Measurements from ENCODE around the gene PTPRN2.

PTPRN2 gene

GRCh38 chr7:158362001-158362400 lies 225.6 kb downstream of the PTPRN2 start:
- Histone ChIP-seq H3K79me1 (ENCODE audit: low read length) (no peaks in the 10 kb centered on the region), H3K79me2 (ENCODE audit: control insufficient read depth, insufficient read depth, low read length) (no peaks in the 10 kb centered on the region), H3K4ac (ENCODE audit: low read depth, low read length) (no peak overlapping the region), H2BK5ac (ENCODE audit: low read length) (no peak overlapping the region), H3K18ac (ENCODE audit: low read length) (no peak overlapping the region), H3K27me3 (ENCODE audit: insufficient read depth, low read length, poor library complexity) (no peaks in the 10 kb centered on the region), H3K36me3 (ENCODE audit: control insufficient read depth, insufficient read depth, low read length) (no peaks in the 10 kb centered on the region), H3K27ac (ENCODE audit: low read depth, low read length) (no peak overlapping the region), H2BK120ac (ENCODE audit: low read depth, low read length) (no peak overlapping the region), H3K4me1 (ENCODE audit: control insufficient read depth, low read depth, low read length) (no peaks in the 10 kb centered on the region), H2AK5ac (ENCODE audit: low read length) (no peak overlapping the region), H3K4me3 (ENCODE audit: low read length) (no peak overlapping the region), H4K5ac (ENCODE audit: low read length) (no peak overlapping the region), H3K9ac (ENCODE audit: low read length) (no peak overlapping the region), H4K8ac (ENCODE audit: low read depth, low read length) (no peak overlapping the region), H2BK15ac (replicated peaks; ENCODE audit: low read depth) (no peak overlapping the region), H3K23ac (ENCODE audit: low read length) (no peak overlapping the region), H3K56ac (ENCODE audit: low read length) (no peak overlapping the region), H3K4me2 (ENCODE audit: low read length) (no peak overlapping the region)
- no CpG with 5 or more reads among the region's 8 CpGs for WGBS (ENCODE audit: extremely low coverage, insufficient coverage, low lambda C conversion rate)
- no peak for DNase-seq

- Histone ChIP-seq H2BK15ac (replicated peaks; ENCODE audit: low read depth) (no peak overlapping the region), H3K23ac (ENCODE audit: low read length) (no peak overlapping the region), H3K56ac (ENCODE audit: low read length) (no peak overlapping the region), H2BK120ac (ENCODE audit: low read depth, low read length) (no peak overlapping the region), H3K18ac (ENCODE audit: low read length) (no peak overlapping the region), H3K9ac (ENCODE audit: low read length) (no peak overlapping the region), H3K27me3 (ENCODE audit: insufficient read depth, low read length, poor library complexity) (no peaks in the 10 kb centered on the region), H3K4ac (ENCODE audit: low read depth, low read length) (no peak overlapping the region), H3K27ac (ENCODE audit: low read depth, low read length) (no peak overlapping the region), H3K4me3 (ENCODE audit: low read length) (no peak overlapping the region), H3K4me1 (ENCODE audit: control insufficient read depth, low read depth, low read length) (no peaks in the 10 kb centered on the region), H4K8ac (ENCODE audit: low read depth, low read length) (no peak overlapping the region), H3K79me1 (ENCODE audit: low read length) (no peaks in the 10 kb centered on the region), H2BK5ac (ENCODE audit: low read length) (no peak overlapping the region), H3K79me2 (ENCODE audit: control insufficient read depth, insufficient read depth, low read length) (no peaks in the 10 kb centered on the region), H3K36me3 (ENCODE audit: control insufficient read depth, insufficient read depth, low read length) (no peaks in the 10 kb centered on the region), H2AK5ac (ENCODE audit: low read length) (no peak overlapping the region), H3K4me2 (ENCODE audit: low read length) (no peak overlapping the region), H4K5ac (ENCODE audit: low read length) (no peak overlapping the region)
- no peak for DNase-seq
- WGBS (ENCODE audit: extremely low coverage, insufficient coverage, low lambda C conversion rate) = no CpG with 5 or more reads among the region's 8 CpGs
Observed at GRCh38 chr7:158361326-158361946, 226.2 kb downstream of the PTPRN2 start.

GRCh38 chr7:158358926-158359645 lies 228.5 kb downstream of the PTPRN2 start:
- Histone ChIP-seq H3K18ac (ENCODE audit: low read length) (no peak overlapping the region), H2BK15ac (replicated peaks; ENCODE audit: low read depth) (no peak overlapping the region), H3K4me2 (ENCODE audit: low read length) (no peak overlapping the region), H3K23ac (ENCODE audit: low read length) (no peak overlapping the region), H2AK5ac (ENCODE audit: low read length) (no peak overlapping the region), H2BK120ac (ENCODE audit: low read depth, low read length) (no peak overlapping the region), H3K56ac (ENCODE audit: low read length) (no peak overlapping the region), H2BK5ac (ENCODE audit: low read length) (no peak overlapping the region), H3K36me3 (ENCODE audit: control insufficient read depth, insufficient read depth, low read length) (no peaks in the 10 kb centered on the region), H3K79me1 (ENCODE audit: low read length) (no peaks in the 10 kb centered on the region), H3K4ac (ENCODE audit: low read depth, low read length) (no peak overlapping the region), H3K27me3 (ENCODE audit: insufficient read depth, low read length, poor library complexity) (no peaks in the 10 kb centered on the region), H4K8ac (ENCODE audit: low read depth, low read length) (no peak overlapping the region), H4K5ac (ENCODE audit: low read length) (no peak overlapping the region), H3K27ac (ENCODE audit: low read depth, low read length) (no peak overlapping the region), H3K4me3 (ENCODE audit: low read length) (no peak overlapping the region), H3K9ac (ENCODE audit: low read length) (no peak overlapping the region), H3K4me1 (ENCODE audit: control insufficient read depth, low read depth, low read length) (no peaks in the 10 kb centered on the region), H3K79me2 (ENCODE audit: control insufficient read depth, insufficient read depth, low read length) (no peaks in the 10 kb centered on the region)
- WGBS (ENCODE audit: extremely low coverage, insufficient coverage, low lambda C conversion rate) = no CpG with 5 or more reads among the region's 16 CpGs
- DNase-seq = no peak

GRCh38 chr7:158357898-158358821 lies 229.5 kb downstream of the PTPRN2 start:
- no peak overlapping the region for H3K4me2 ChIP-seq (ENCODE audit: low read length)
- no peak for DNase-seq
- no peak overlapping the region for H3K4me3 ChIP-seq (ENCODE audit: low read length)
- no peak overlapping the region for H3K9ac ChIP-seq (ENCODE audit: low read length)
- H3K79me2 ChIP-seq (ENCODE audit: control insufficient read depth, insufficient read depth, low read length) = no peaks in the 10 kb centered on the region
- H3K4me1 ChIP-seq (ENCODE audit: control insufficient read depth, low read depth, low read length) = no peaks in the 10 kb centered on the region
- no peak overlapping the region for H3K4ac ChIP-seq (ENCODE audit: low read depth, low read length)
- no peaks in the 10 kb centered on the region for H3K27me3 ChIP-seq (ENCODE audit: insufficient read depth, low read length, poor library complexity)
- H2BK5ac ChIP-seq (ENCODE audit: low read length) = no peak overlapping the region
- no peaks in the 10 kb centered on the region for H3K79me1 ChIP-seq (ENCODE audit: low read length)
- H3K27ac ChIP-seq (ENCODE audit: low read depth, low read length) = no peak overlapping the region
- no peak overlapping the region for H2AK5ac ChIP-seq (ENCODE audit: low read length)
- H4K5ac ChIP-seq (ENCODE audit: low read length) = no peak overlapping the region
- H3K56ac ChIP-seq (ENCODE audit: low read length) = no peak overlapping the region
- H3K18ac ChIP-seq (ENCODE audit: low read length) = no peak overlapping the region
- H4K8ac ChIP-seq (ENCODE audit: low read depth, low read length) = no peak overlapping the region
- no CpG with 5 or more reads among the region's 26 CpGs for WGBS (ENCODE audit: extremely low coverage, insufficient coverage, low lambda C conversion rate)
- H2BK15ac ChIP-seq (replicated peaks; ENCODE audit: low read depth) = no peak overlapping the region
- H3K23ac ChIP-seq (ENCODE audit: low read length) = no peak overlapping the region
- H3K36me3 ChIP-seq (ENCODE audit: control insufficient read depth, insufficient read depth, low read length) = no peaks in the 10 kb centered on the region
- no peak overlapping the region for H2BK120ac ChIP-seq (ENCODE audit: low read depth, low read length)

GRCh38 chr7:158357106-158357897 lies 230.3 kb downstream of the PTPRN2 start:
- Histone ChIP-seq H3K36me3 (ENCODE audit: control insufficient read depth, insufficient read depth, low read length) (no peaks in the 10 kb centered on the region), H2AK5ac (ENCODE audit: low read length) (no peak overlapping the region), H4K5ac (ENCODE audit: low read length) (no peak overlapping the region), H3K79me1 (ENCODE audit: low read length) (no peaks in the 10 kb centered on the region), H3K27me3 (ENCODE audit: insufficient read depth, low read length, poor library complexity) (no peaks in the 10 kb centered on the region), H3K4me2 (ENCODE audit: low read length) (no peak overlapping the region), H3K79me2 (ENCODE audit: control insufficient read depth, insufficient read depth, low read length) (no peaks in the 10 kb centered on the region), H3K23ac (ENCODE audit: low read length) (no peak overlapping the region), H3K27ac (ENCODE audit: low read depth, low read length) (no peak overlapping the region), H2BK5ac (ENCODE audit: low read length) (no peak overlapping the region), H3K18ac (ENCODE audit: low read length) (no peak overlapping the region), H3K4me1 (ENCODE audit: control insufficient read depth, low read depth, low read length) (no peaks in the 10 kb centered on the region), H4K8ac (ENCODE audit: low read depth, low read length) (no peak overlapping the region), H2BK15ac (replicated peaks; ENCODE audit: low read depth) (no peak overlapping the region), H3K9ac (ENCODE audit: low read length) (no peak overlapping the region), H3K4ac (ENCODE audit: low read depth, low read length) (no peak overlapping the region), H3K4me3 (ENCODE audit: low read length) (no peak overlapping the region), H2BK120ac (ENCODE audit: low read depth, low read length) (no peak overlapping the region), H3K56ac (ENCODE audit: low read length) (no peak overlapping the region)
- no peak for DNase-seq
- no CpG with 5 or more reads among the region's 30 CpGs for WGBS (ENCODE audit: extremely low coverage, insufficient coverage, low lambda C conversion rate)
